Uterus (tissue), 4 donors: ENCODE results near the gene TDG. TPM values are rescaled to one million over a fixed set of nuclear protein-coding genes. Genes with fewer than 3 reads are reported as not detected.
A peak's percentile ranks its signal among the peaks of the same experiment; 100 is the strongest.

Source experiments
- DNase-seq, 2 donors: peaks; one replicate each; pipeline ENCODE4 v3.0.0-alpha.2; 2019 to 2020
- H3K27ac ChIP-seq, 2 donors: fragments of 200-600 bp; sonication (generic); 1 replicate in 1 of 2; 2 replicates in 1 of 2; pipeline ENCODE4 v1.5.1; 2016 to 2018
- H3K27me3 ChIP-seq, 2 donors: fragments of 200-600 bp; sonication (generic); one replicate each; pipeline ENCODE4 v1.5.1; 2018 to 2019; ENCODE audit warnings: control low read depth in 1 of 2
- H3K36me3 ChIP-seq, 2 donors: fragments of 200-600 bp; sonication (generic); one replicate each; pipeline ENCODE4 v1.5.1; 2019; ENCODE audit warnings: control low read depth in 1 of 2
- H3K4me1 ChIP-seq, 2 donors: fragments of 200-600 bp; sonication (generic); one replicate each; pipeline ENCODE4 v1.5.1; 2018 to 2019; ENCODE audit warnings: control low read depth in 1 of 2
- H3K4me3 ChIP-seq, 2 donors: fragments of 200-600 bp; sonication (generic); 1 replicate in 1 of 2; 2 replicates in 1 of 2; pipeline ENCODE4 v1.5.1; 2018 to 2019; ENCODE audit warnings: mild to moderate bottlenecking in 1 of 2
- H3K9me3 ChIP-seq, 2 donors: fragments of 200-600 bp; sonication (generic); one replicate each; pipeline ENCODE4 v1.5.1; 2019; ENCODE audit warnings: control low read depth in 1 of 2
- POLR2A ChIP-seq, 2 donors: fragments of 450-650 bp; IDR thresholded peaks; one replicate each; pipeline ENCODE4 v1.6.1; 2016; ENCODE audit warnings: antibody characterized with exemption in 2 of 2, mild to moderate bottlenecking in 1 of 2, moderate library complexity in 1 of 2
- intact Hi-C: fragments of 100-400 bp; cut with DNase I; formaldehyde crosslinking; loops from one replicate; pipeline ENCODE4 v1.15.1; 2023; ENCODE audit warnings: low total_unique reads
- total RNA-seq, 4 donors: library from RNA; depleted of rRNA in 3 of 4; stranded (reverse); fragments of >200 nt in 3 of 4; gene quantifications; one replicate each; pipeline versions ENCODE4 v1.1.0 to v1.2.4, GENCODE V29; 2014 to 2023
- TF ChIP-seq, protein P1 (sequence below), 4 experiments: fragments of 200-600 bp in 2 of 4; fragments of 450-650 bp in 2 of 4; sonication (generic) in 2 of 4; IDR thresholded peaks; one replicate each; pipeline ENCODE4 v1.5.1; 2016 to 2019; ENCODE audit warnings: antibody characterized with exemption in 4 of 4, mild to moderate bottlenecking in 2 of 4, moderate library complexity in 1 of 4
- donor health status: DM: yes; HTN: yes; CAD: no.

Gene TDG
- total RNA-seq, 4 donors from 2014 or later = 8.7 to 46.3 (median 19.9) TPM

DNA sequence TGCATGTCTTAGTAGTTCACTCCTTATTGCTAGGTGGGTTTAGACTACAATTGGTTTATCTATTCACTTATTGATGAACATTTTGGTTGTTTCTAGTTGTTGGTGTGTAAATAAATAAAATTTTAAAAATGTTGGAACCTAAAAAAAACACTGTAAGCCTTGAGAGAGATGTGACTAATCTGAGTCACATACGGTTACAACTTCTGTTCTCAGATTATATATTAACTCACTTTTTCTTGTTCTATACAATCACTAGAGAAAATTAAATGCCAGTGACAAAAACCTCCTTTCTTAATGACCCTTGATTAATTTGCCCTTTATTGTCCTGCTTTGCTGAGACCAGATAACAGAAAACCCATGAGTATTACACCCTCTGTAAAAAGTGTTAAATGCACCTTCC, 7.1 kb upstream of the TDG start:
- H3K9me3 ChIP-seq = no peaks in the 10 kb centered on the region
- H3K4me1 ChIP-seq = peaks cover 0 to 13% of the 10 kb centered on the region in 2 donors
- peak overlapping the region in 1 of 2 donors; percentile 90 for H3K27ac ChIP-seq
- H3K4me3 ChIP-seq = no peak overlapping the region
- DNase-seq = no peak
- TF ChIP-seq, protein P1, sequence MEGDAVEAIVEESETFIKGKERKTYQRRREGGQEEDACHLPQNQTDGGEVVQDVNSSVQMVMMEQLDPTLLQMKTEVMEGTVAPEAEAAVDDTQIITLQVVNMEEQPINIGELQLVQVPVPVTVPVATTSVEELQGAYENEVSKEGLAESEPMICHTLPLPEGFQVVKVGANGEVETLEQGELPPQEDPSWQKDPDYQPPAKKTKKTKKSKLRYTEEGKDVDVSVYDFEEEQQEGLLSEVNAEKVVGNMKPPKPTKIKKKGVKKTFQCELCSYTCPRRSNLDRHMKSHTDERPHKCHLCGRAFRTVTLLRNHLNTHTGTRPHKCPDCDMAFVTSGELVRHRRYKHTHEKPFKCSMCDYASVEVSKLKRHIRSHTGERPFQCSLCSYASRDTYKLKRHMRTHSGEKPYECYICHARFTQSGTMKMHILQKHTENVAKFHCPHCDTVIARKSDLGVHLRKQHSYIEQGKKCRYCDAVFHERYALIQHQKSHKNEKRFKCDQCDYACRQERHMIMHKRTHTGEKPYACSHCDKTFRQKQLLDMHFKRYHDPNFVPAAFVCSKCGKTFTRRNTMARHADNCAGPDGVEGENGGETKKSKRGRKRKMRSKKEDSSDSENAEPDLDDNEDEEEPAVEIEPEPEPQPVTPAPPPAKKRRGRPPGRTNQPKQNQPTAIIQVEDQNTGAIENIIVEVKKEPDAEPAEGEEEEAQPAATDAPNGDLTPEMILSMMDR (IDR thresholded peaks at IDR 0.05) = no peak
- TF ChIP-seq POLR2A (IDR thresholded peaks at IDR 0.05) = no peak
- no peaks in the 10 kb centered on the region for H3K36me3 ChIP-seq
- no peaks in the 10 kb centered on the region for H3K27me3 ChIP-seq
- intact Hi-C loops = no loop called here

DNA sequence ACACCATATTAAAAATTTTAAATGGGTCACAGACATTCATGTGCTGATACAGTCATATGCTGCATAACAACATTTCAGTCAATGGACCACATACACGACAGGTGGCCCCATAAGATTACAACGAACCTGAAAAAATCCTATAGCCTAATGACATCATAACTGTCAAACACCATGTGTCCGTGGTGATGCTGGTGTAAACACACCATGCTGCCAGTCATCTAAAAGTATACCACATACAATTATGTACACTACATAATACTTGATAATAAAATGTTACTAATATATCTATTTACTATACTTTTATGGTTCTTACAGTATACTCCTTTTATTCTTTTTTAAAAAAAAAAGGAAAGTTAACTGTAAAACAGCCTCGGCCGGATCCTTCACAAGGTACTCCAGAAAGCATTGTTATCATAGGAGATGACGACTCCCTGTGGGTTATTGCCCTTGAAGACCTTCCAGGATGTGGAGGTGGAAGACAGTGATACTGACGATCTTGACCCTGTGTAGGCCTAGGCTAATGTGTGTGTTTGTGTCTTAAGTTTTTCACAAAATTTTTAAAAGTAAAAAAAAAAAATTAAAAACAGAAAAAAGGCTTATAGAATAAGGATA, 5.0 kb upstream of the TDG start:
- H3K27ac ChIP-seq = no peak overlapping the region
- no peaks in the 10 kb centered on the region for H3K36me3 ChIP-seq
- no peak for DNase-seq
- no peaks in the 10 kb centered on the region for H3K9me3 ChIP-seq
- H3K4me3 ChIP-seq = no peak overlapping the region
- TF ChIP-seq, protein P1 (IDR thresholded peaks at IDR 0.05) = no peak
- peaks cover 0 to 3% of the 10 kb centered on the region in 2 donors for H3K4me1 ChIP-seq
- intact Hi-C loops = no loop called here
- H3K27me3 ChIP-seq = no peaks in the 10 kb centered on the region

DNA sequence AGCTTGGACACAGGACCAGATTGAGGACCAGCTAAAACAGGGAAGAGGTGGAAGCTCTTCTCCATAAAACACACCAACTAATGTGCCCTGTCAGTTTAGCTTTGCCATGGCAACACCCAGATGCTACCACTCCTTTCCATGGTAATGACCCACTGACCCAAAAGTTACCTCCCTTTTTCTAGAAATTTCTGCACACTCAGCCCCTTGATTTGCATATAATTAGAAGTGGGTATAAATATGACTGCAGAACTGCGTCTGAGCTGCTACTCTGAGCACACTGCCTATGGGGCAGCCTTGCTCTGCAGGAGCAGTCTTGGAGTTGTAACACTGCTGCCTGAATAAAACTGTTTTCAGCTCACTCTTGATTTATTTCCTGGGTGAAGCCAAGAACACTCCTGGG, 3.2 kb upstream of the TDG start:
- Histone ChIP-seq H3K27me3 (no peaks in the 10 kb centered on the region), H3K4me3 (no peak overlapping the region), H3K36me3 (no peaks in the 10 kb centered on the region), H3K9me3 (no peaks in the 10 kb centered on the region), H3K4me1 (no peaks in the 10 kb centered on the region), H3K27ac (no peak overlapping the region)
- TF ChIP-seq, protein P1 (IDR thresholded peaks at IDR 0.05) = no peak
- TF ChIP-seq POLR2A (IDR thresholded peaks at IDR 0.05) = no peak
- no peak for DNase-seq
- intact Hi-C loops = no loop called here

DNA sequence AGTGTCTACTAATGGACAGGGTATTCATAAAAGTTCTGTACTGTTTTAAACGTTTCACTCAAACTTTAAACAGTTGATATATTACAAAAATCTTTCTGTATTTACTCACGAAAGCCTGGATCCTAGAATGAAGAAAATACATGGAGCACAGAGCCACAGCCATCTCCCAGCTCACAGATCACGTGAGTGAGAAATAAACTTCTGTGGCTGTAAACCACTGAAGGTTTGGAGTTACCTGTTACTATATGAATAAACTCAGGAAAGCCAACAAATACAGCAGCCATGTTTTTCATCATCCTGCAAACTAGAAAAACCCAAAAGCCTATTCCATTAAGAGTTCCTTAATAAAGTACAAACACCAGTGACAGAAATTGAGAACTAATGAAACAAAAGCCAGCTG, 867 bp upstream of the TDG start:
- TF ChIP-seq, protein P1 (IDR thresholded peaks at IDR 0.05) = no peak
- no peak for TF ChIP-seq POLR2A (IDR thresholded peaks at IDR 0.05)
- DNase-seq = no peak
- H3K4me1 ChIP-seq = peaks cover 0 to 4% of the 10 kb centered on the region in 2 donors
- no peaks in the 10 kb centered on the region for H3K36me3 ChIP-seq
- H3K27me3 ChIP-seq = no peaks in the 10 kb centered on the region
- no peaks in the 10 kb centered on the region for H3K9me3 ChIP-seq
- intact Hi-C loops = loop anchor here (5.0 kb wide), 1 partner anchor 92 kb away; no protein-coding TSS in a partner anchor
- H3K27ac ChIP-seq = peak overlapping the region; percentile 90 to 95
- peak overlapping the region; percentile 92 to 99 for H3K4me3 ChIP-seq

DNA sequence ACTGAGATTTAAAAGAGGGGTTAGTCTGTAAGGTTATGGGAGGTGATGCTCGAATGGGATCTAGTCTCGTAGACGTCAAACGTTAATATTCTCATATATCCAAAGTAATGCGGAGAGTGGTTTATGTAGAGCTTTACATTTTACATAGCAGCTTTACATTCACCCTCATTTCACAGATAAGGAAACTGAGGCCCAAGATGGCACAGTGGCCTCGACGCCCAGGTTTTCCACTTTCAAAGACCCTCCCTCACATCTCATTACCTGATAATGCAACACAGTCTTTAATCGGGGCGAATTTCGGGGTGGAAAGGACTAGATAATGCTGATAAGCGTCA, 450 bp upstream of the TDG start:
- Histone ChIP-seq H3K4me3 (peak overlapping the region; percentile 92 to 99), H3K27ac (peak overlapping the region; percentile 90 to 95), H3K36me3 (no peaks in the 10 kb centered on the region), H3K9me3 (no peaks in the 10 kb centered on the region), H3K27me3 (no peaks in the 10 kb centered on the region), H3K4me1 (peaks cover 0 to 4% of the 10 kb centered on the region in 2 donors)
- intact Hi-C loops = loop anchor here (5.0 kb wide), 1 partner anchor 92 kb away; no protein-coding TSS in a partner anchor
- no peak for DNase-seq
- TF ChIP-seq, protein P1 (IDR thresholded peaks at IDR 0.05) = no peak
- no peak for TF ChIP-seq POLR2A (IDR thresholded peaks at IDR 0.05)
